ENCODE measurements around the gene PRCC. TPM values are rescaled to one million over a fixed set of nuclear protein-coding genes. Genes with fewer than 3 reads are reported as not detected.
A peak's percentile ranks its signal among the peaks of the same experiment; 100 is the strongest.
"Not testable (repeated sequence)": the region's sequence is repeated elsewhere in the genome, so short reads cannot be mapped to it uniquely, and the experiment has no call there.

Gene PRCC
- total and polyA plus RNA-seq, 2 of the 13 experiments (the other 11 are each of a cell fraction or from before 2014, with no cell fraction given), result 24.2 to 40.5 TPM

- 96% methylated on average over 15 of the region's 15 CpGs for WGBS (ENCODE audit: low lambda C conversion rate)
- H3K9ac ChIP-seq (ENCODE audit: insufficient read depth, low read depth, low read length); H3K9me3 ChIP-seq (ENCODE audit: low read length); intact Hi-C loops (cut with micrococcal nuclease; ENCODE audit: unreplicated experiment); H2AFZ ChIP-seq (ENCODE audit: low read length); H3K27me3 ChIP-seq (ENCODE audit: control insufficient read depth in 1 of 2, insufficient read depth in 2 of 2, low read length in 2 of 2); H3K4me3 ChIP-seq (replicated peaks in 1 of 3; ENCODE audit: insufficient read depth in 1 of 3, low read depth in 2 of 3, low read length in 3 of 3); FAIRE-seq; CTCF ChIA-PET (ENCODE audit: low intra/inter-chr PET ratio, low total read pairs); ATAC-seq; DNase-seq (ENCODE audit: low spot score); H3K4me2 ChIP-seq (ENCODE audit: low read depth, low read length); H3K27ac ChIP-seq (ENCODE audit: extremely low read length, insufficient read depth, low read length); H3K36me3 ChIP-seq (replicated peaks in 1 of 2; ENCODE audit: control insufficient read depth in 1 of 2, insufficient read depth in 2 of 2, low read length in 2 of 2); H4K20me1 ChIP-seq (ENCODE audit: insufficient read depth, low read length); BruUV-seq (replicated peaks): not testable (repeated sequence)
- Histone ChIP-seq H3K4me1 (ENCODE audit: insufficient read depth, low read length) (peaks cover 28% of the 10 kb centered on the region), H3K79me2 (ENCODE audit: insufficient read depth, low read length) (peaks cover 32% of the 10 kb centered on the region)
- in situ Hi-C loops (cut with HindIII; ENCODE audit: extremely low pct_ligation_motif_present, low pct_unique_long_range_greater_than_20kb), result loop anchor here (5.0 kb wide), 1 partner anchor 38 kb away; the partner anchor contains the start of genes ISG20L2 and METTL25B
- POLR2A ChIA-PET, result interaction anchor here (2.5 to 6.5 kb wide), 3 partner anchors 13 to 37 kb away, joined by 8 to 125 read pairs (median 100); partner anchors contain the start of genes HDGF, ISG20L2, METTL25B and MRPL24
These were observed 2.2 kb upstream of the PRCC start for GRCh38 chr1:156765136-156765535.

GRCh38 chr1:156765666-156766065 lies 1.7 kb upstream of the PRCC start:
- intact Hi-C loops (cut with micrococcal nuclease; ENCODE audit: unreplicated experiment), result no loop called here
- in situ Hi-C loops (cut with HindIII; ENCODE audit: extremely low pct_ligation_motif_present, low pct_unique_long_range_greater_than_20kb), result loop anchor here (5.0 kb wide), 1 partner anchor 38 kb away; the partner anchor contains the start of genes ISG20L2 and METTL25B
- CTCF ChIA-PET (ENCODE audit: low intra/inter-chr PET ratio, low total read pairs), result no interaction called here
- H3K27me3 ChIP-seq (ENCODE audit: control insufficient read depth in 1 of 2, insufficient read depth in 2 of 2, low read length in 2 of 2), result no peaks in the 10 kb centered on the region; a peak in 1 of 5 replicates
- H3K9ac ChIP-seq (ENCODE audit: insufficient read depth, low read depth, low read length), result peak overlapping the region; percentile 82
- DNase-seq (ENCODE audit: low spot score) (no peak), ATAC-seq (no peak), FAIRE-seq (no peak)
- no peak overlapping the region for H3K27ac ChIP-seq (ENCODE audit: extremely low read length, insufficient read depth, low read length)
- H4K20me1 ChIP-seq (ENCODE audit: insufficient read depth, low read length), result peaks cover 5% of the 10 kb centered on the region; the same call in 1 of the 2 replicates
- peaks cover 37% of the 10 kb centered on the region for H3K79me2 ChIP-seq (ENCODE audit: insufficient read depth, low read length)
- H2AFZ ChIP-seq (ENCODE audit: low read length), result no peak overlapping the region
- H3K9me3 ChIP-seq (ENCODE audit: low read length), result no peaks in the 10 kb centered on the region
- no TSS peak for BruUV-seq (replicated peaks)
- POLR2A ChIA-PET, result interaction anchor here (1.3 to 6.5 kb wide), 5 partner anchors 9 to 308 kb away, joined by 3 to 125 read pairs (median 66); partner anchors contain the start of genes HDGF, ISG20L2, METTL25B and MRPL24
- peaks cover 3 to 8% of the 10 kb centered on the region in 2 experiments; a peak in 1 of 5 replicates for H3K36me3 ChIP-seq (replicated peaks in 1 of 2; ENCODE audit: control insufficient read depth in 1 of 2, insufficient read depth in 2 of 2, low read length in 2 of 2)
- 89% methylated on average over 5 of the region's 5 CpGs for WGBS (ENCODE audit: low lambda C conversion rate)
- H3K4me2 ChIP-seq (ENCODE audit: low read depth, low read length), result peak overlapping the region; percentile 83
- H3K4me3 ChIP-seq (replicated peaks in 1 of 3; ENCODE audit: insufficient read depth in 1 of 3, low read depth in 2 of 3, low read length in 3 of 3), result peak overlapping the region; percentile 71 to 85 (median 77); a peak in 4 of 6 replicates
- H3K4me1 ChIP-seq (ENCODE audit: insufficient read depth, low read length), result peaks cover 33% of the 10 kb centered on the region
- TF ChIP-seq ZNF746 (CRISPR knock-in tag; IDR thresholded peaks at IDR 0.05) (no peak), NFE2L2 (IDR thresholded peaks at IDR 0.05; ENCODE audit: low read length) (no peak), ZNF17 (CRISPR knock-in tag; IDR thresholded peaks at IDR 0.05) (no peak), FOXM1 (CRISPR knock-in tag; IDR thresholded peaks at IDR 0.05) (no peak), MAFG (CRISPR knock-in tag; IDR thresholded peaks at IDR 0.05) (no peak), KMT2A (CRISPR knock-in tag; IDR thresholded peaks at IDR 0.05) (no peak), MAFF (IDR thresholded peaks at IDR 0.05; ENCODE audit: low read depth, low read length) (no peak), ZNF331 (CRISPR knock-in tag; IDR thresholded peaks at IDR 0.05) (no peak), ZNF879 (CRISPR knock-in tag; IDR thresholded peaks at IDR 0.05) (no peak), REL (CRISPR knock-in tag; conservative IDR thresholded peaks at IDR 0.05) (no peak), ZBTB20 (CRISPR knock-in tag; IDR thresholded peaks at IDR 0.05; ENCODE audit: borderline replicate concordance, low read depth) (no peak), PRDM4 (CRISPR knock-in tag; IDR thresholded peaks at IDR 0.05; ENCODE audit: borderline replicate concordance) (no peak), ZNF256 (CRISPR knock-in tag; conservative IDR thresholded peaks at IDR 0.05) (no peak)
- TF ChIP-seq, protein P1, sequence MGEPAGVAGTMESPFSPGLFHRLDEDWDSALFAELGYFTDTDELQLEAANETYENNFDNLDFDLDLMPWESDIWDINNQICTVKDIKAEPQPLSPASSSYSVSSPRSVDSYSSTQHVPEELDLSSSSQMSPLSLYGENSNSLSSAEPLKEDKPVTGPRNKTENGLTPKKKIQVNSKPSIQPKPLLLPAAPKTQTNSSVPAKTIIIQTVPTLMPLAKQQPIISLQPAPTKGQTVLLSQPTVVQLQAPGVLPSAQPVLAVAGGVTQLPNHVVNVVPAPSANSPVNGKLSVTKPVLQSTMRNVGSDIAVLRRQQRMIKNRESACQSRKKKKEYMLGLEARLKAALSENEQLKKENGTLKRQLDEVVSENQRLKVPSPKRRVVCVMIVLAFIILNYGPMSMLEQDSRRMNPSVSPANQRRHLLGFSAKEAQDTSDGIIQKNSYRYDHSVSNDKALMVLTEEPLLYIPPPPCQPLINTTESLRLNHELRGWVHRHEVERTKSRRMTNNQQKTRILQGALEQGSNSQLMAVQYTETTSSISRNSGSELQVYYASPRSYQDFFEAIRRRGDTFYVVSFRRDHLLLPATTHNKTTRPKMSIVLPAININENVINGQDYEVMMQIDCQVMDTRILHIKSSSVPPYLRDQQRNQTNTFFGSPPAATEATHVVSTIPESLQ (CRISPR knock-in tag; conservative IDR thresholded peaks at IDR 0.05), result no peak
